ENCODE results near the gene DHH. TPM values are rescaled to one million over a fixed set of nuclear protein-coding genes. Genes with fewer than 3 reads are reported as not detected.

The DHH gene
- total RNA-seq, 4 donors from 2014 or later = 0.15 to 0.47 (median 0.42) TPM

GRCh38 chr12:49052451-49053208 lies 42.0 kb downstream of the DHH start:
- Histone ChIP-seq H3K27me3 (no peaks in the 10 kb centered on the region), H3K27ac (no peak overlapping the region), H3K4me3 (no peak overlapping the region), H3K9me3 (no peaks in the 10 kb centered on the region), H3K36me3 (peaks cover 74% of the 10 kb centered on the region), H3K4me1 (peaks cover 39% of the 10 kb centered on the region)
- 71% methylated on average over 15 of the region's 16 CpGs for WGBS
- DNase-seq (ENCODE audit: low spot score in 2 of 2) = no peak
- TF ChIP-seq CTCF (IDR thresholded peaks at IDR 0.05) = no peak
- TF ChIP-seq POLR2A (IDR thresholded peaks at IDR 0.05) = no peak
- no peak for TF ChIP-seq POLR2AphosphoS5 (IDR thresholded peaks at IDR 0.05)
- no peak for TF ChIP-seq EP300 (IDR thresholded peaks at IDR 0.05)

DNA sequence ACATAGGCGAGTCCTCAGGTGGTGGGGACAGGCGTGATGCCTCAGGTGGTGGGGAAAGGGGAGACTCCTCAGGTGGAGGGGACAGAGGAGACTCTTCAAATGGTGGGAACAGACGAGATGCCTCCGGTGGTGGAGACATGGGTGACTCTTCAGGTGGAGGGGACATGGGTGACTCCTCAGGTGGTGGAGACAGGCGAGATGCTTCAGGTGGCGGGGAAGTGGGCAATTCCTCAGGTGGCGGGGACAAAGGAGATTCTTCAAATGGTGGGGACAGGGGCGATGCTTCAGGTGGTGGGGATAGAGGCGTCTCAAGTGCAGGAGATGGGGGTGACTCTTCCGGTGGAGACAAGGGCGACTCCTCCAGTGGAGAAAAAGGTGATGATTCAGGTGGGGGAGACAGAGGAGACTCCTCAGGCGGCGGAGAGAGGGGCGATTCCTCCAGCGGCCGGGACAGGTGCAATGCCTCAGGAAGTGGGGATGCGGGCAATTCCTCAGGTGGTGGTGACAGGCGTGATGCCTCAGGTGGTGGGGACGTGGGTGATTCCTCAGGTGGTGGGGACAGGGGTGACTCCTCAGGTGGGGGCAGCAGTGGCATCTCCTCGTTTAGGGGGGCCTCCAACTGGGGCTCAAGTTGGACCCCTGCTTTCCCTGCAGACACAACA lies 42.7 kb downstream of the DHH start:
- Histone ChIP-seq H3K36me3 (peaks cover 79% of the 10 kb centered on the region), H3K9me3 (no peaks in the 10 kb centered on the region), H3K4me3 (no peak overlapping the region), H3K27ac (no peak overlapping the region), H3K4me1 (peaks cover 32% of the 10 kb centered on the region), H3K27me3 (no peaks in the 10 kb centered on the region)
- WGBS = 90% methylated on average over 16 of the region's 20 CpGs
- TF ChIP-seq EP300 (IDR thresholded peaks at IDR 0.05) (no peak), POLR2A (IDR thresholded peaks at IDR 0.05) (no peak), POLR2AphosphoS5 (IDR thresholded peaks at IDR 0.05) (no peak), CTCF (IDR thresholded peaks at IDR 0.05) (no peak)
- DNase-seq (ENCODE audit: low spot score in 2 of 2) = no peak

GRCh38 chr12:49051373-49051764 lies 43.2 kb downstream of the DHH start:
- Histone ChIP-seq H3K27ac (no peak overlapping the region), H3K27me3 (no peaks in the 10 kb centered on the region), H3K9me3 (no peaks in the 10 kb centered on the region), H3K4me1 (peaks cover 26% of the 10 kb centered on the region), H3K4me3 (no peak overlapping the region), H3K36me3 (peaks cover 85% of the 10 kb centered on the region)
- TF ChIP-seq POLR2AphosphoS5 (IDR thresholded peaks at IDR 0.05) = no peak
- no peak for TF ChIP-seq CTCF (IDR thresholded peaks at IDR 0.05)
- no peak for TF ChIP-seq EP300 (IDR thresholded peaks at IDR 0.05)
- TF ChIP-seq POLR2A (IDR thresholded peaks at IDR 0.05) = no peak
- no peak for DNase-seq (ENCODE audit: low spot score in 2 of 2)
- WGBS = 91% methylated on average over 18 of the region's 18 CpGs

DNA sequence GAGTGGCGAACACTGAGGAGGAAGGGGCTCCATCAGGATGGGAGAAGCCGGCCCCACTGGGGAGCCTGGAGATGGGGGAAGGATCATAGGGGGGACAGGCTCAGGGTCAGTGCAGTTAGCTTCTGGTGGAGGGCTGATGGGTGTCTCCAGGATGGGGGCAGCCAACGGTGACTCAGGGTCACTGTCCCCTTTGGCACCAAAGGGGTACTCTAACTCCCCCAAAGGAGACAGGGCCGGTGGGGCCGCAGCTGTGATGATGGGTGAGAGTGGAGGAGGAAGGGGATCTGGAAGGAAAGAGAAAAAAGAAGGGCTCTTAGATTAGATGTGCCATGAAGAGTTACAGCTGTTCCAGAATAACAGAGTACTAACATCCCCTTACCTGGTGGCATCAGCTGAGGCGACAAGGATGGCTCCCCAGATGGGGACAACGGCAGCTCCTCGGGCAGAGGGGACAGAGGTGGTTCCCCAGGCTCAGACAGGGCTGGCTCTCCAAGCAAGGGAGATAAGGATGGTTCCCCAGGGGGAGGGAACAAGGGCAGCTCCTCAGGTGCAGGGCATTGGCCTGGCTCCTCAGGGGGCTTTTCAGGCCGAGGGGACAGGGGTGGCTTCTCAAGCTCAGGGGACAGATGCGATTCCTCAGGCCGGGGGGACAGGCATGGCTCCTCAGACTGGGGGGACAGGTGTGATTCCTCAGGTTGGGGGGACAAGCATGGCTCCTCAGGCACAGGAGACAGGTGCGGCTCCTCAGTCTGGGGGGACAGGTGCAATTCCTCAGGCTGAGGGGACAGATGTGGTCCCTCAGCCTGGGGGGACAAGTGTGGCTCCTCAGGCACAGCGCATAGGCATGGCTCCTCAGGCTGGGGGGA lies 43.9 kb downstream of the DHH start:
- Histone ChIP-seq H3K4me1 (peaks cover 20% of the 10 kb centered on the region), H3K4me3 (no peak overlapping the region), H3K27ac (no peak overlapping the region), H3K9me3 (no peaks in the 10 kb centered on the region), H3K27me3 (no peaks in the 10 kb centered on the region), H3K36me3 (peaks cover 91% of the 10 kb centered on the region)
- no peak for DNase-seq (ENCODE audit: low spot score in 2 of 2)
- WGBS = 86% methylated on average over 13 of the region's 13 CpGs
- TF ChIP-seq EP300 (IDR thresholded peaks at IDR 0.05) = no peak

GRCh38 chr12:49049566-49050224 lies 44.9 kb downstream of the DHH start:
- TF ChIP-seq EP300 (IDR thresholded peaks at IDR 0.05) (no peak), POLR2A (IDR thresholded peaks at IDR 0.05) (no peak), CTCF (IDR thresholded peaks at IDR 0.05) (no peak), POLR2AphosphoS5 (IDR thresholded peaks at IDR 0.05) (no peak)

More at GRCh38 chr12:49049566-49050224, 44.9 kb downstream of the DHH start:
- DNase-seq (ENCODE audit: low spot score in 2 of 2) = no peak
- Histone ChIP-seq H3K4me3 (no peak overlapping the region), H3K9me3 (no peaks in the 10 kb centered on the region), H3K36me3 (peaks cover 98% of the 10 kb centered on the region), H3K27me3 (no peaks in the 10 kb centered on the region), H3K4me1 (peaks cover 12% of the 10 kb centered on the region), H3K27ac (no peak overlapping the region)
- WGBS = 75% methylated on average over 4 of the region's 20 CpGs

Measured in suprapubic skin (tissue), 4 donors.